Measurements from ENCODE around the gene TCEA3. TPM values are rescaled to one million over a fixed set of nuclear protein-coding genes. Genes with fewer than 3 reads are reported as not detected.

TCEA3 gene
- total RNA-seq, 2 experiments from 2014 or later = 7.0 to 8.3 TPM

DNA sequence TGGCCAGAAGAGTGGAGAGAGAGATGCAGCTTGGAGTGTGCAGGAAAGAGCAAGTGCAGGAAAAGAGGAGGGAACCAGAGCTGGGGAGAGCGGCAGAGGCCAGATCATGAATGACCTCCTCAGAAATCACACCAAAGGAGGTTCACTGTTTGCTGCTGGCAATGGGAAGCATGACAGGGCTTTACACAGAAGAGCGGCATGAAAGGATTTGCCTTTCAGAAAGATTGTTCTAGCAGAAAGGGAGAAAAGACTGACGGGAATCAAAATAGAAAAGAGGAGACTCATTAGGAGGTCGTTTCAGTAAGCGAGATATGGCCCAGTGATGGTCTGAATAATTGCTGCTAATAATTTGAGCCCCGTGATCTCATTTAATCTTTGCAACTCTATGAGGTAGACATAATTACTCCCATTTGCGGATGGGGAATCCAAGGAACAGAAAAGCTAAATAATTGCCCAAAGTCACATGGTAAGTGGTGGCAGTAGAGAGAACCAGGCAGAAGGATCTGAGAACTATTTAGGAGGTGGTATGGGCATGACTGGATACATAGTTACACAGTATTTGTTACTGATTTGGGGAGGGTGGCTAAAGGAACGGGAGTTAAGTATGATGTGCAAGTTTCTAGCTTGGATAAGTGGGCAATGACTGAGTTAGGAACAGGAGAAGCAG lies 67.9 kb downstream of the TCEA3 start:
- intact Hi-C loops (cut with micrococcal nuclease) = no loop called here
- DNase-seq = no peak
- Mint-ChIP-seq H3K4me3 (no peak overlapping the region), H3K27ac (no peak overlapping the region), H3K36me3 (ENCODE audit: low read depth) (peaks cover 33% of the 10 kb centered on the region), H3K9me3 (peaks cover 25% of the 10 kb centered on the region), H3K27me3 (no peaks in the 10 kb centered on the region), H3K4me1 (ENCODE audit: low read depth) (peaks cover 5% of the 10 kb centered on the region)
- POLR2A ChIA-PET = interaction anchor here (1.1 to 3.4 kb wide), 3 partner anchors 11 to 15 kb away, joined by 4 to 19 read pairs (median 4); partner anchors contain the start of gene HNRNPR
- TF ChIP-seq, protein P1, sequence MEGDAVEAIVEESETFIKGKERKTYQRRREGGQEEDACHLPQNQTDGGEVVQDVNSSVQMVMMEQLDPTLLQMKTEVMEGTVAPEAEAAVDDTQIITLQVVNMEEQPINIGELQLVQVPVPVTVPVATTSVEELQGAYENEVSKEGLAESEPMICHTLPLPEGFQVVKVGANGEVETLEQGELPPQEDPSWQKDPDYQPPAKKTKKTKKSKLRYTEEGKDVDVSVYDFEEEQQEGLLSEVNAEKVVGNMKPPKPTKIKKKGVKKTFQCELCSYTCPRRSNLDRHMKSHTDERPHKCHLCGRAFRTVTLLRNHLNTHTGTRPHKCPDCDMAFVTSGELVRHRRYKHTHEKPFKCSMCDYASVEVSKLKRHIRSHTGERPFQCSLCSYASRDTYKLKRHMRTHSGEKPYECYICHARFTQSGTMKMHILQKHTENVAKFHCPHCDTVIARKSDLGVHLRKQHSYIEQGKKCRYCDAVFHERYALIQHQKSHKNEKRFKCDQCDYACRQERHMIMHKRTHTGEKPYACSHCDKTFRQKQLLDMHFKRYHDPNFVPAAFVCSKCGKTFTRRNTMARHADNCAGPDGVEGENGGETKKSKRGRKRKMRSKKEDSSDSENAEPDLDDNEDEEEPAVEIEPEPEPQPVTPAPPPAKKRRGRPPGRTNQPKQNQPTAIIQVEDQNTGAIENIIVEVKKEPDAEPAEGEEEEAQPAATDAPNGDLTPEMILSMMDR (IDR thresholded peaks at IDR 0.05) = no peak
- ATAC-seq = no peak
- CTCF ChIA-PET = interaction anchor here (1.4 to 1.9 kb wide), 2 partner anchors 12 to 47 kb away, joined by 3 to 7 read pairs; partner anchors contain the start of gene HNRNPR

DNA sequence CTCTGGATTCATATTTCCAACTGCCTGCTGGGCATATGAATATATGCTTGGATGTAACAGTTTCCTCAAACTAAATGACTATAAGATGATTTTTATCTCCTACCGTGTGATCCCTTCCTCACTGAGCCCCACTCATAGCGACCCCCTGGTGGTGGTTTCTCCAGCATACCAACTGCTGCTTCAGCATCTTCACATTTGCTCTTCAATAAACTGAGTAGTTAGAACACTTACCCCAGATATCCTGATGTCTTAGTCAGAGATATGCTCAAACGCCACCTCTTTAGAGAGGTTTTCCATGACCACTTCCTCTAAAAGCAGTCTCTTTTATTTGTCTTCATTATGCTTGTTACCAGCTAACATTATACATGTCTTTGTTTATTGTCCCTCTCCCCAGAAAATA lies 70.3 kb downstream of the TCEA3 start:
- Mint-ChIP-seq H3K4me1 (ENCODE audit: low read depth) (peaks cover 5% of the 10 kb centered on the region), H3K36me3 (ENCODE audit: low read depth) (peaks cover 10% of the 10 kb centered on the region), H3K9me3 (peaks cover 3% of the 10 kb centered on the region), H3K27ac (no peak overlapping the region), H3K4me3 (no peak overlapping the region), H3K27me3 (no peaks in the 10 kb centered on the region)
- TF ChIP-seq, protein P1 (IDR thresholded peaks at IDR 0.05) = no peak
- CTCF ChIA-PET = interaction anchor here (0.9 to 3.2 kb wide), 3 partner anchors 12 to 283 kb away, joined by 3 to 13 read pairs (median 4); no protein-coding TSS in a partner anchor
- intact Hi-C loops (cut with micrococcal nuclease) = no loop called here
- ATAC-seq = peak; percentile 66
- POLR2A ChIA-PET = interaction anchor here (2.1 kb wide), 1 partner anchor 10 kb away, joined by 8 read pairs; the partner anchor contains the start of gene HNRNPR
- DNase-seq = peak; percentile 55

DNA sequence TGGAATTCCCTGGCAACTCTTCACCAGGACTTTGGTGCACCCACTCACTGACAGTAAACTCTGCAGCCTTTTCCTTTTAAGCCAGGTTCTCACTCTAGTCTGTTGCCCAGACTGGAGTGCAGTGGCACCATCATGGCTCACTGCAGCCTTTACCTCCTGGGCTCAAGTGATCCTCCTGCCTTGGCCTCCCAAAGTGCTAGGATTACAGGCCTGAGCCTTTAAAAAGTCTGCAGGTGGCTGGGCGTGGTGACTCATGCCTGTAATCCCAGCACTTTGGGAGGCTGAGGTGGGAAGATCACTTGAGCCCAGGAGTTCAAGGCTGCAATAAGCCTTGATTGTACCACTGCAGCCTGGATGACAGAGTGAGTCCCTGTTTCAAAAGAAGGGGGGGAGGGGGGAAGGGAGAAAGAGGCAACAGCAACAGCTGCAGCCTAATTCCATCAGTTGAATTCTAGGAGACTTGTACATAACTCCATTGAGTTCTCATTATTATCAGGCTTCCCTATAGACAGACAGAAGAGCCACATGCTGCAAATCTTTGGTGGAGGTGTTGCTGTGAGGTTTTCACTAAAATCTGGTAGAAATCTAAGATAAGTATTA lies 72.4 kb downstream of the TCEA3 start:
- intact Hi-C loops (cut with micrococcal nuclease) = no loop called here
- POLR2A ChIA-PET = interaction anchor here (2.1 kb wide), 1 partner anchor 8 kb away, joined by 8 read pairs; the partner anchor contains the start of gene HNRNPR
- CTCF ChIA-PET = no interaction called here
- H3K4me1 Mint-ChIP-seq (ENCODE audit: low read depth) = peaks cover 5% of the 10 kb centered on the region
- no peak for ATAC-seq
- no peaks in the 10 kb centered on the region for H3K27me3 Mint-ChIP-seq
- no peak overlapping the region for H3K27ac Mint-ChIP-seq
- no peak for DNase-seq
- H3K4me3 Mint-ChIP-seq = no peak overlapping the region
- TF ChIP-seq, protein P1 (IDR thresholded peaks at IDR 0.05) = no peak
- H3K36me3 Mint-ChIP-seq (ENCODE audit: low read depth) = peaks cover 2% of the 10 kb centered on the region
- H3K9me3 Mint-ChIP-seq = no peaks in the 10 kb centered on the region

DNA sequence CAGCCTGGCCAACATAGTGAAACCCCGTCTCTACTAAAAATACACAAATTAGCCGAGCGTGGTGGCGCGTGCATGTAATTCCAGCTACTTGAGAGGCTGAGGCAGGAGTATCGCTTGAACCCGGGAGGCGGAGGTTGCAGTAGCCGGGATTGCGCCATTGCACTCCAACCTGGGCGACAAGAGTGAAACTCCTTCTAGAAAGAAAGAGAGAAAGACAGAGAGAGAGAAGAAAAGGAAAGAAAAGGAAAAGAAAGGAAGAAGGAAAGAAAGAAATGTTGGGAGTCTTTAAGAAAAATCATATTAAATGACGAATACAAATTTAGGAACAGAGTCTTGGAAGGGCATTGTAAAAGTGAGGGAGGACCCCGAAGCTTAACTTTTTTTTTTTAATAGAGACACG lies 78.6 kb downstream of the TCEA3 start:
- no peaks in the 10 kb centered on the region for H3K27me3 Mint-ChIP-seq
- CTCF ChIA-PET = interaction anchor here (0.9 kb wide), 1 partner anchor 56 kb away, joined by 3 read pairs; no protein-coding TSS in a partner anchor
- POLR2A ChIA-PET = interaction anchor here (0.6 to 4.2 kb wide), 4 partner anchors 11 to 135 kb away, joined by 3 to 44 read pairs (median 11); partner anchors contain the start of gene ZNF436
- peaks cover 19% of the 10 kb centered on the region for H3K36me3 Mint-ChIP-seq (ENCODE audit: low read depth)
- H3K4me1 Mint-ChIP-seq (ENCODE audit: low read depth) = peaks cover 22% of the 10 kb centered on the region
- H3K4me3 Mint-ChIP-seq = peak overlapping the region; percentile 24
- intact Hi-C loops (cut with micrococcal nuclease) = loop anchor here (2.0 kb wide), 1 partner anchor 23 kb away; the partner anchor contains the start of gene ZNF436
- ATAC-seq (no peak), DNase-seq (no peak)
- no peaks in the 10 kb centered on the region for H3K9me3 Mint-ChIP-seq
- TF ChIP-seq, protein P1 (IDR thresholded peaks at IDR 0.05) = no peak
- H3K27ac Mint-ChIP-seq = no peak overlapping the region
